VCaP (cell line): Measurements from ENCODE around the gene PRDM10.

Source experiments
- H3K27ac ChIP-seq: fragments of 450-650 bp; 2 replicates; pipeline ENCODE4 v1.5.1; 2017
- TF ChIP-seq, protein P1 (sequence below): fragments of 450-650 bp; conservative IDR thresholded peaks from 2 replicates; pipeline ENCODE4 v1.5.1; 2017; ENCODE audit warnings: mild to moderate bottlenecking, moderate library complexity

The PRDM10 gene

DNA sequence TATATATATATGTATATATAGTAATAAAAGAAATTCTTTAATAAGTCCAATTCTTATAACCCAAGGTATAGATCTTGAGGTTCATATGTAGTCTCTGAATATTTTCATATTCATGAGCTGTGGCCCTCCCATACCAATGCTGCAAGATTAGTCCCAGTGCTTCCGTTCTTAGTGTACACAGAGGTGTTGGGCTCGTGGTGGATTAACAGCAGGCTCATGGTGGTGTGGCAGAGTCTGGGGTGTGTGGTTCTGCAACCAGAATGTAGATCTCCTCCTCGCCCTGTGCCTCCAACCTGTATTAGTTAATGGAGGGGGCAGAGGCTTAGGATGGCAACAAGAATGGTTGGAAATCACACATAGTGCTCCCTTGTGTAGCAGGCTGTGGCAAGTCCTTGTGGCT, 16.8 kb downstream of the PRDM10 start:
- TF ChIP-seq, protein P1, sequence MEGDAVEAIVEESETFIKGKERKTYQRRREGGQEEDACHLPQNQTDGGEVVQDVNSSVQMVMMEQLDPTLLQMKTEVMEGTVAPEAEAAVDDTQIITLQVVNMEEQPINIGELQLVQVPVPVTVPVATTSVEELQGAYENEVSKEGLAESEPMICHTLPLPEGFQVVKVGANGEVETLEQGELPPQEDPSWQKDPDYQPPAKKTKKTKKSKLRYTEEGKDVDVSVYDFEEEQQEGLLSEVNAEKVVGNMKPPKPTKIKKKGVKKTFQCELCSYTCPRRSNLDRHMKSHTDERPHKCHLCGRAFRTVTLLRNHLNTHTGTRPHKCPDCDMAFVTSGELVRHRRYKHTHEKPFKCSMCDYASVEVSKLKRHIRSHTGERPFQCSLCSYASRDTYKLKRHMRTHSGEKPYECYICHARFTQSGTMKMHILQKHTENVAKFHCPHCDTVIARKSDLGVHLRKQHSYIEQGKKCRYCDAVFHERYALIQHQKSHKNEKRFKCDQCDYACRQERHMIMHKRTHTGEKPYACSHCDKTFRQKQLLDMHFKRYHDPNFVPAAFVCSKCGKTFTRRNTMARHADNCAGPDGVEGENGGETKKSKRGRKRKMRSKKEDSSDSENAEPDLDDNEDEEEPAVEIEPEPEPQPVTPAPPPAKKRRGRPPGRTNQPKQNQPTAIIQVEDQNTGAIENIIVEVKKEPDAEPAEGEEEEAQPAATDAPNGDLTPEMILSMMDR, result no peak

DNA sequence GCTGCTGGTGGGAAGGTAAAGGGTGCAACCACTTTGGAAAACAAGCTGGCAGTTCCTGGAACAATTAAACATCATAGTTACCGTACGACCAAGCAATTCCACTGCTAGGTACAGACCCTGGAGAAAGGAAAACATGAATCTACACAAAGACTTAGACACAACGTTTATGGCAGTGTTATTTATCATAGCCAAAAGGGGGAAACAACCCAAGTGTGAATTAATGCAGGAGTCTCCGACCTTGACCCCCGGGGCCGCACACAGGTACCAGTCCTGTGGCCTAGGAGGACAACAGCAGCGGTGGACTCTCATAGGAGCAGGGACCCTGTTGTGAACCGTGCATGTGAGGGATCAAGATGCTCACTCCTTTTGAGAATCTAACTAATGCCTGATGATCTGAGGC, 22.5 kb downstream of the PRDM10 start:
- no peak overlapping the region for H3K27ac ChIP-seq
- TF ChIP-seq, protein P1, result no peak

More for the DNA sequence above, 16.8 kb downstream of the PRDM10 start:
- no peak overlapping the region for H3K27ac ChIP-seq

DNA sequence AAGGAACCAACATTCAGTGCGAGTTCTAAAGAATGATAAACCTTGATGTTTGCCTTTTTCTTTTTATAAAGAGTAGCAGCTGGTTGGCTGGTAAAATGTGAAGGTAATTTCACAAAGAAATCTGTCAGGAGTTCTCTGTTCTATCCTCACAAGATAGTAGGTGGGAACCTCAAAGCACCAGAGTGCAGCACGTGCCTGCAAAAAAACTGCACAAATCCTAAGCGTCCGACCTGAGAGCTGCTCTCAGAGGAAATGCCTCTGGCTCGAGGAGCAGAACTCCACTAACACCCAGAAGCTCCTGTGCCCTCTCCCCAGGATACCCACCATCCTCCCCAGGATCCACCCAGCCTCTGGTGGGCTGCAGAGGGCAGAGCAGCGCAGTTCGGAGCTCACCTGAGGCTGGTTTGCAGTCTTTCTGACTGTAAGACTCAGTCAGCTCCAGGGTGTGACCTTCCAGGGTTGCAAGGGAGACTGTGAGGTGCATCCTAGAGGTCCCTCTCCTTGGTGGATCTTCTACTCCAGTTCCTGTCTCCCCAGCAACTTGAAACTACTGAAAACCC, 23.5 kb downstream of the PRDM10 start:
- no peak overlapping the region for H3K27ac ChIP-seq
- TF ChIP-seq, protein P1, result no peak

DNA sequence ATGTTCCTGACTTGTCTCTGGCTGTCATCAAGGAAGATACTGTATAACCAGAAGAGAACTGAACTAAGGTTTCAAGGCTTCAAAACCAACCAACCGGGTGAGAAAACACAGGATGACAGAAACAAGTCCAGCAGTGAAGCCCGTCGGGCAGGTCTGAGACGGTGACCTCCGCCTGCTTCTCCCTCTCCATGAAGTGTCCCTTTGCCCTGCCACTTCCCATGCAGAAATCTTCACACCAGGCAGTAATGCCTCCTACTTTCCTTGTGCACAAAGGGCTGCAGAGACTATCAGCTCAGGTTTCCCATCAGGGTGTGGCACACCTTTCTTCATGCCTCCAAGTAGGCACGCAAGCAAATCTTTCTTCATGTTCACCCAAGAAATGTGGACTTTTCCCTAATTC, 24.2 kb downstream of the PRDM10 start:
- TF ChIP-seq, protein P1, result no peak
- no peak overlapping the region for H3K27ac ChIP-seq

DNA sequence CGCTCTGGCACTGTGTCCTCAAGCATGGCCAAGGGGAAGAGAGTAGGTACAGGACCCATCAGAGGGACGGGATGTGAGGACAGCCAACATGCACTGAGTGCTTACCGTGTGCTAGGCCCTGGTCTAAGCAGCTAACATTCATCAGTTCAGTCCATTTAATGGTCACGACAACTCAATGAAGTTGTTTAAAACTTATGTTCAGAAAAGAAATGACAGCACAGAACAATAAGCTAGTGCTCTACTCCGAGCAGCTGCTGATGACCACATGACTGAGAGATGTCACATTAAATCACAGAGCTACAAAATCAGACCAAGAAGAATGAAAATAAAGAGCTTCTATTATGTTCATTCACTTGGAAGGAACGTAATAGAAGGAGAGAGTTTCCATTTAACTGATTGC, 26.3 kb downstream of the PRDM10 start:
- TF ChIP-seq, protein P1, result no peak
- H3K27ac ChIP-seq, result no peak overlapping the region

DNA sequence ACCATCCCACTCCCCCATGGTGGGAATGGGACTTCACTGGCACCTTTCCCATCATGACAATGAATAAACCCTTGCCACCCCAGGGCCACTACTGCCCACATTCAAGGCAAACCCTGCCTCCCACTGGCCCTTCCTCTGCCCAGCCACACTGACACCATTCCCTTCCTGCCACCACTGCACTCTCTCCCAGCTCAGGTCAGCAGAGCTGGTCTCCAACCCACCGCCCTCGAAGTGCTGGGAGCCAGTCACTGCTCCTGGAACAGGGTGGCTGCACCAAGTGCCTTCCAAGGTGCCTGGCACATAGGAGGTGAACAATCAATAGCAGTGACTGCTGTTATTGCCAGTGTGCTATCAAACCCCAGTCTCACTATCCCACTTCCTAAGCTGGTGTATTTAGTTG, 27.1 kb downstream of the PRDM10 start:
- TF ChIP-seq, protein P1, result no peak
- H3K27ac ChIP-seq, result no peak overlapping the region

DNA sequence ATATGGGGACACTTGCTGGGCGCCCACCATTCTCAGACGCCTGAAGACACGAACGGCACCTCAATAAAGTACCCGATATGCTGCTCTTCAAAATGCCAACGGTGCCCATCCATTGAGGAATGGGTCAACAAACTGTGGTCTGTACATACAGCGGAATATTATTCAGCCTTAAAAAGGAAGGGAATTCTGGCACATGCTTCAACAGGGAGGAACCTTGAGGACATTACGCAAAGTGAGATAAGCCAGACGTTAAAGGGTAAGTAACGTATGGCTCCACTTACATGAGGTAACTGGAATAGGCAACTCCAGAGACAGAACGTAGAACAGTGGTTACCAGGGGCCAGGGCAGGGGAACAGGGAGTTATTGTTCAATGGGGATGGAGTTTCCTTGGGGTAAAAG, 28.0 kb downstream of the PRDM10 start:
- no peak overlapping the region for H3K27ac ChIP-seq
- TF ChIP-seq, protein P1, result no peak
